GM19455 (cell line): ENCODE data around the gene TRIM61.
"Not testable (repeated sequence)": the region's sequence is repeated elsewhere in the genome, so short reads cannot be mapped to it uniquely, and the experiment has no call there.

Experiments used
- ATAC-seq: cut with Tn5 transposase; IDR thresholded peaks from one replicate; pipeline ENCODE4 v1.9.1; 2021; ENCODE audit not compliant: unreplicated experiment

Gene TRIM61

DNA sequence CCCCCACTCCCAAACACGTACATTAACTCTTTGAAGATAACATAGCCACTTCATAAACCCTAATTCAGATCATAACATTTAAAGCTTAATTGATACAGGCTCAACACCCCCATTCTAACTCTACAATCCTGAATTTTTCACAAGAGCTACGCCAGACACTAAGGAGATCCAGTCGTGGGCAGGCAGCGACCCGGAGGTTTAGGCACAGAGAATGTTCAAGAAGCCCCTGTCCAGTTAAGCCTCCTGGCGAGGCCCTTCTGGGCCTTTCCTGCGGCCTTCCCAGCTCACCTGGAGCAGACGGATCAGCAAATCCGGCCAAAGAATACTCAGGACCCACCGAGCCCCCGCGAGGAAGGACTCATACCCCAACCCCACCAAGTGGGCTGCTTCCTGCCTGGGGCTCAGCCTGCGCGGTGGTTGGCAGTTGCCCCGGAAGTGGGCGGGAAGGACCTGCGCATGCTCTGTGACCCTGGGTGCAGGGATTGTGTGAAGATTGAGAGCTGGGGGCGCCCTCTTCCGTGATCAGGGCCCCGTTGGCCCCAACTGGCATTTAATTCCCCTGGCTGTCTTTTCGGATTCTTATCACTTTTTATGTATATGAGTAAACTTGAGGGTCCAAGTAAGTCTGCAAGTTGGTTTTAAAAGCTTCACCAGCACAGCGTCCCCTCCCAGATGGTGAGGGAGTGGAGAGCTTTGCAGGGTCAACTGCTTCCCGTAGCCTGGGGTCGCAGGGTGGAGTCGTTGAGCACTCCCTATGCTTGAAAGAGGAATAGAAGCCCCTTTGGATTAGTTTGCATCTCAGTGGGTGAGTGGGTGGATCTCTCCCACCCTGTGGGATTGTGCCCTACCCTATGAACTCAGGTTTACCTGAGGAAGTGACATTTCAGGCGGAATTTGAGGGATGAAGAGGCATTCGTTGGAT, at the start of gene TRIM61:
TRIM61 (minus strand) TSS at position 415 of the 922 bp plus-strand sequence. CDS start 7,655 bp downstream, outside the sequence.
- peak; percentile 98 for ATAC-seq

DNA sequence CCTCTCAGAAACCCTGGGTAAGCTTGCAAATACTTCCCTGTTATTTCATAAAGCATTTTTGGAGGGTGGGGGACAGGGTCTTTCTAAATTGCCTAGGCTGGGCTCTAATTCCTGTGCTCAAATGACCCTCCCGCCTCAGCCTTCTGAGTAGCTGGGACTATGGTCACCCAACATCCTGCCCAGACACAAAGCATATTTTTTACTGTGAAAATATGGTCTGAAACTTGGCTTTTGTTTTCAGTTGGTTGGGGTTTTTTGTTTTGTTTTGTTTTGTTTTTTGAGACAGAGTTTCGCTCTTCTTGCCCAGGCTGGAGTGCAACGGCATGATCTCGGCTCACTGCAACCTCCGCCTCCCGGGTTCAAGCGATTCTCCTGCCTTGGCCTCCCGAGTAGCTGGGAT, 48.3 kb upstream of the TRIM61 start:
- not testable (repeated sequence) for ATAC-seq

DNA sequence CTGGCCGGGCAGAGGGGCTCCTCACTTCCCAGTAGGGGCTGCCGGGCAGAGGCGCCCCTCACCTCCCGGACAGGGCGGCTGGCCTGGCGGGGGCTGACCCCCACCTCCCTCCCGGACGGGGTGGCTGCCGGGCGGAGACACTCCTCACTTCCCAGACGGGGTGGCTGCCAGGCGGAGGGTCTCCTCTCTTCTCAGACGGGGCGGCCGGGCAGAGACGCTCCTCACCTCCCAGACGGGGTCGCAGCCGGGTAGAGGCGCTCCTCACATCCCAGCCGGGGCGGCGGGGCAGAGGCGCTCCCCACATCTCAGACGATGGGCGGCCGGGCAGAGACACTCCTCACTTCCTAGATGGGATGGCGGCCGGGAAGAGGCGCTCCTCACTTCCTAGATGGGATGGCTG, 42.5 kb upstream of the TRIM61 start:
- not testable (repeated sequence) for ATAC-seq

DNA sequence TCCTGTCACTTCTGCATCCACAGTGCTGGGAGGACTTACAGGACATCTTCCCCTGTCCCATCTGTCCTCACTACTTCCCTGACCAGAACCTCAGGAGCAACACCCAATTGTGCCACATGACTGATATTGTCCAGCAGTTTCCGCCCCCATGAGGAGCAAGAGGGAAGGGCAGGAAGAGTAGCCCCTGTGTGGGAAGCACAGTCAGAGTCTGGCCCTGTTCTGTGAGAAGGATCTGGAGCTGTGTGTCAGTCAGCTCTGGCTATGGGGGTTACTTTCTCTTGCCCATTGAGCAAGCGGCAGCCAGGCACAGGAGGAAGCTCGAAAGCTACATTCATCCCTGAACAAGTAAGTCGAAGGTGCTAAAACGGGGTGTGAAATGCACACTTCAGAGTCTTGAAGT, 39.5 kb upstream of the TRIM61 start:
- ATAC-seq = no peak

DNA sequence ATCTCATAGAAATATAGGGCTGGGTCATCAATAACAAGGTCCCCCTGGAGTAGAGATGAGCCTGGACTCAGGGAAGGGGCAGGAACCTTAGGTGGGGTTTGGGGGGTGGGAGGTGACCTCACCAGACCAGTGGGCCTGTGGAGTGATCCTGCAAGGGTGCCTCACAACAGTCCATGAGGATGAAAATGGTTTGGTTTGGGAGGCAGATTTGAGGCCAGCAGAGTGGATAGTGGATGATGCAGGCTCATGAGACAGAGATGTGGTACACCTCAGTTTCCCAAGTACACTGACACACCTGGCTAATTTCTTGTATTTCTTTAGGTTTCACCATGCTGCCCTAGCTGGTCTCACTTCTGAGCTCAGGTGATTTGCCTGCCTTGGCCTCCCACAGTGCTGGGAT, 36.2 kb upstream of the TRIM61 start:
- no peak for ATAC-seq

DNA sequence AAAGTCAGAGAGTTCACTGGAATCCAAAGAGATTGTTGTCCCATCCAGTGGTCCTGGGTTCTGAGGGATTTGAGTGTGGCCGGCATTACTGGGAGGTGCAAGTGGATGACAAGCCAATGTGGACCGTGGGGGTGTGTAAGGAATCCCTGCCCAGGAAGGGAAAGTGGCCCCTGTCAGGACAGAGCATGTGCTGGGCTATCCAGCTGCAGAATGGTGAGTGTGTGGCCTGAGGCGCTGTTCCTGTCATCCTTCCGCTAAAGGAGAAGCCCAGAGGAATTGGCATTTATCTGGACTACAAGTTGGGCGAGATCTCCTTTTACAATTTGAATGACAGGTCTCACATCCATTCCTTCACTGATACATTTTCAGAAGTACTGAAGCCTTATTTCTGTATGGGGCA, 33.9 kb upstream of the TRIM61 start:
- ATAC-seq = no peak

DNA sequence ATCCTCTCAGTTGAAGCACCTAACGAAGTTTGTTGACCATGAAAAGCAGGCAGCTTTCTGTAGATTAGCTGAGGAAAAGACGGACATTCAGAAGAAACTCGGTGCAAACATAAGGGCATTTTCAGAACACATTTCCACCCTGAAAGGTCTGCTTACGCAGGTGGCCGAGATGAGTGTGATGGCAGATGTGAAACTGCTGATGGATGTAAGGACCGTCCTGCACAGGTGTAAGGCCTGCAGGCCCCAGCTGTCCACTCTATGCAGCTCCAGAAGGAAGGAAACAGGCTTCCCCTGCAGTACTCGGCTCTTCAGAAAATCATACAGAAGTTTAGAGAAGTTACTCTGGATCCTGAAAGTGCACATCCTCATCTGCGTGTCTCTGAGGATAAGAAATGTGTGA, 33.5 kb upstream of the TRIM61 start:
- no peak for ATAC-seq

DNA sequence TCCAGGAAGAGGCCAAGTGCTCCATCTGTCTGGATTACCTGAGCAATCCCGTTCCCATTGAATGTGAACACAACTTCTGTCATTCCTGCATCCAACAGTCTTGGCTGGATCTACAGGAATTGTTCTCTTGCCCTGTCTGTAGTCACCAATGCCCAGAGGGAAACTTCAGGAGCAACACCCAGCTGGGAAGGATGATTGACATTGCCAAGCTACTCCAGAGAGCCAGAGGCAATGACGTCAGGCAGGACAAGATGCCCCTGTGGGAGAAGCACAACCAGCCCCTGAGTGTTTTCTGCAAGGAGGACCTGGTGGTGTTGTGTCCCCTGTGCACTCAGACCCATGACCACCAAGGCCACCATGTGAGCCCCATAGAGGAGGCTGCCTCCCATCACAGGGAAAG, 33.0 kb upstream of the TRIM61 start:
- no peak for ATAC-seq

DNA sequence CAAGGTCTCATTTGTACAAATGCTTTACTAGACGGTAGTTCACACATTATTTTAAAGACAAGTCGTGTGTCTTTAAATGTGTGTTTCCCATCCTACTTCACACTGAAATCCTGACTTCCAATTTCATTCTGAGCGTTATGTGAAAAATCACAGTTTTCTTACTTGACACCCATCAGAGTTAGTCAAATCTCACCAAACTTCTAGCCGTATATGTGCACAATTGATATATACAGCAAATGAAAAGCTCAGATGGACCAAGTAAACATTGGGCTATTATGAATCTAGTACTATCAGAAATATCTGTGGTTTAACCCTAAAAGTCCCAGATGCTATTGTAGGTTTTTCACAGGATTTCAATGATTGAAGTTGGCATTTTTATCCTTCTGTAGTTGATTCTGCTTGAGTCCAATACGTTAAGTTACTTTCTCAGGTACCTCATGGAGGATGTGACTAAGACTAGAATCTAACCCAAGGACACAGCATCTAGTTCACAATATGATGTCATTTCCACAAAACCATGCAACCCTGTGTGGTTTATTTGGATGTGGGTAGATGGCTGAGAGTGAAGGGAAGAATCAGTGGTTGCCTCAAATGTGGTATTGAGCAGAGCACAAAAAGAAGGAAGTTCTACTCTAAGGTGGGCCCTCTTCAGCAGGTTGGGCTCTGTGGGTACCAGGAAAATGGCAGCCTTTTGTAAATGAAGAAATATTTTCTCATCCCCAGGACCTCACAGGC, 32.2 kb upstream of the TRIM61 start:
- ATAC-seq = no peak

DNA sequence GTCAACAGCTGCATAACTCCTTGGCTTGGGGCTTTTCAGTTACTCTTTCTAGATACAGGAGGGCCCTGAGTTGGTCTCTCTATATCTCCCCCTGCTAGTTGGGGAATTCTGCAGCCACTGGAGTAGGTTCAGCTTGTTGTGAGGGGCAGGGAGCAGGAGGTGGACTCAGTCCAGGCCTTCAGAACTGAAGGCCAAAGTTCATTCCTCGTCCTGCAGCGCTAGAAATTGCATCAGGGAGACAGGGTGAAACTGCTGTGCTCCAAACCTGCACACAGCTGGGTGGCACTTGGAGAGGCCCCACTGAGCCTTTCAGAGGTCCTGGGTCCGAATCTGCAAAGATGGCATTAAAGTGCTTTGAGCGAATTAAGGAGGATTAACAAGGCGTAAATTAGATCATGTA, 29.4 kb upstream of the TRIM61 start:
- ATAC-seq = no peak

DNA sequence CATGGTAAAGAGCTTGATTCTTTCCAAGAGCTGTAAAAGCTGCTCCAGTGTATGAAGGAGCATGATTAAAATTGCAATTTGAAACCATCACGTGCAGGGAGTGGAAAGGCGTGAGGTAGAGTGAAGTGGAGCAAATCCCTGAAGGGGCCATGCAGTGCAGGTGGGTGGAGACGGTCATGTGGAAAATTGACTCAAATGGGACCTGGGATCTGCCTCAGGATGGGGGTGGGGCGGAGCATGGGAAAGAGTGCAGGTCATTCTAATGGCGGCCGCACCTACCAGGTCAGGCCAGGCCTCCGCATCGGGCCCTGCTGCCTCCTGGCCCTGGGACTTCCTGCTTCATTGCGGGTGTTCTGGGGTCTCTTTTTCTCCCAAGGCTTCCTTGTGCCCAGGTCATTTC, 29.0 kb upstream of the TRIM61 start:
- ATAC-seq = no peak

DNA sequence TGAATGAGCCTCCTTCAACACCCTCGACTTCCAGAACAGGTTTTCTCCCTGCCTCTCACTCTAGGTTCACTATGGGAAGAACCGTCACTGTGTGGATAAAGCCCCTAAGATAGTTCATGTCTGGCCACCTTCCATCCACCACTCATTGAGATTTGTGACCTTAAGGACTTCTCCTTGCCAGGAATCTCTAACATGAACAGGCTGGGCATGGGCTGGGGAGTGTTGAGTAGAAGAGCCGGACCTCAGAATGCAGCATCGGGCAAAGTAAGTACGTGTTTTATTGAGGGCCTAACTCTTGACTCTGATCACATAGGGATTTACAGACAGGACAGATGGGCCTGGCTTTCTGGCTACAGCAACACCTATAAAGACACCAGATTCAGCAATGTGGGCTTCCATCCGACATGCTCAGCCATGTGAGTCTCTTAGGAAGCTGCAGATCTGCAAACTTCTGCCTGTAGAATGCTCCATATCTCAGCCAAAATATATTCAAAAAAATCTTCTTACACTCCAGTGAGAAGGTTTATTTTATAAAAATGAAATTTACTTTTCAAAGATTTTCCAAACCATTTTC, 28.0 kb upstream of the TRIM61 start:
- ATAC-seq = no peak

DNA sequence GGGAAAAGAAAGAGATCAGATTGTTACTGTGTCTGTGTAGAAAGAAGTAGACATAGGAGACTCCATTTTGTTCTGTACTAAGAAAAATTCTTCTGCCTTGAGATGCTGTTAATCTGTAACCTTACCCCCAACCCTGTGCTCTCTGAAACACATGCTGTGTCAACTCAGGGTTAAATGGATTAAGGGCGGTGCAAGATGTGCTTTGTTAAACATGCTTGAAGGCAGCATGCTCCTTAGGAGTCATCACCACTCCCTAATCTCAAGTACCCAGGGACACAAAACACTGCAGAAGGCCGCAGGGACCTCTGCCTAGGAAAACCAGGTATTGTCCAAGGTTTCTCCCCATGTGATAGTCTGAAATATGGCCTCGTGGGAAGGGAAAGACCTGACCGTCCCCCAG, 24.5 kb upstream of the TRIM61 start:
- ATAC-seq = not testable (repeated sequence)

DNA sequence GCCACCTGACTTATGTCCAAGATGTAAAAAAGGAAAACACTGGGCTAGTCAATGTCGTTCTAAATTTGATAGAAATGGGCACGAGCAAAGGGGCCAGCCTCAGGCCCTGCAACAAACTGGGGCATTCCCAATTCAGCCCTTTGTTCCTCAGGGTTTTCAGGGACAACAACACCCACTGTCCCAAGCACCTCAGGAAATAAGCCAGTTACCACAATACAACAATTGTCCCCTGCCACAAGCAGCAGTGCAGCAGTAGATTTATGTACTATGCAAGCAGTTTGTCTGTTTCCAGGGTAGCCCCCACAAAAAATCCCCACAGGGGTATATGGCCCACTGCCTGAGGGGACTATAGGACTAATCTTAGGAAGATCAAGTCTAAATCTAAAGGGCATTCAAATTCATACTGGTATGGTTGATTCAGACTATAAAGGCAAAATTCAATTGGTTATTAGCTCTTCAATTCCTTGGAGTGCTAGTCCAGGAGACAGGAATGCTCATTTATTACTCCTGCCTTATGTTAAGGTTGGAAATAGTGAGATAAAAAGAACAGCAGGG, 21.1 kb upstream of the TRIM61 start:
- ATAC-seq = not testable (repeated sequence)

DNA sequence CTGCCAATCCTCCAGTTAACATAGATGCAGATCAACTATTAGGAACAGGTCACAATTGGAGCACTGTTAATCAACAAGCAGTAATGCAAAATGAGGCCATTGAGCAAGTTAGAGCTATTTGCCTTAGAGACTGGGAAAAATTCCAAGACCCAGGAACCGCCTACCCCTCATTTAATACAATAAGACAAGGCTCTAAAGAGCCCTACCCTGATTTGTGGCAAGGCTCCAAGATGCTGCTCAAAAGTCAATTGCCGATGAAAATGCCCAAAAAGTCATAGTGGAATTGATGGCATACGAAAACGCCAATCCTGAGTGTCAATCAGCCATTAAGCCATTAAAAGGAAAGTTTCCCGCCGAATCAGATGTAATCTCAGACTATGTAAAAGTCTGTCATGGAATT, 20.5 kb upstream of the TRIM61 start:
- no peak for ATAC-seq

DNA sequence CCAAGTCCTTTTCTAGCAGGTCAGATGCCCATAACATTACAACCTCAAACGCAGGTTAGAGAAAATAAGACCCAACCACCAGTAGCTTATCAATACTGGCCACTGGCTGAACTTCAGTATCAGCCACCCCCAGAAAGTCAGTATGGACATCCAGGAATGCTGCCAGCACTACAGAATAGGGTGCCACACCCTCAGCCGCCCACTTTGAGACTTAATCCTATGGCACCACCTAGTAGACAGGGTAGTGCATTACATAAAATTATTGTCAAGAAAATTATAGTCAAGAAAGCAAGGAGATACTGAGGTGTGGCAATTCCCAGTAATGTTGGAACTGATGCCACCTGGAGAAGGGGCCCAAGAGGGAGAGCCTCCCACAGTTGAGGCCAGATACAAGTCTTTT, 19.9 kb upstream of the TRIM61 start:
- ATAC-seq = no peak

DNA sequence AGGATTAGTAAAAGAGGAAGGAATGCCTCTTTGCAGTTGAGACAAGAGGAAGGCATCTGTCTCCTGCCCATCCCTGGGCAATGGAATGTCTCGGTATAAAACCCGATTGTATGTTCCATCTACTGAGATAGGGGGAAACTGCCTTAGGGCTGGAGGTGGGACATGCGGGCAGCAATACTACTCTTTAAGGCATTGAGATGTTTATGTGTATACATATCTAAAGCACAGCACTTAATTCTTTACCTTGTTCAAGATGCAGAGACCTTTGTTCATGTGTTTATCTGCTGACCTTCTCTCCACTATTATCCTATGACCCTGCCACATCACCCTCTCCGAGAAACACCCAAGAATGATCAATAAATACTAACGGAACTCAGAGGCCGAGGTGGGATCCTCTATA, 18.7 kb upstream of the TRIM61 start:
- not testable (repeated sequence) for ATAC-seq

DNA sequence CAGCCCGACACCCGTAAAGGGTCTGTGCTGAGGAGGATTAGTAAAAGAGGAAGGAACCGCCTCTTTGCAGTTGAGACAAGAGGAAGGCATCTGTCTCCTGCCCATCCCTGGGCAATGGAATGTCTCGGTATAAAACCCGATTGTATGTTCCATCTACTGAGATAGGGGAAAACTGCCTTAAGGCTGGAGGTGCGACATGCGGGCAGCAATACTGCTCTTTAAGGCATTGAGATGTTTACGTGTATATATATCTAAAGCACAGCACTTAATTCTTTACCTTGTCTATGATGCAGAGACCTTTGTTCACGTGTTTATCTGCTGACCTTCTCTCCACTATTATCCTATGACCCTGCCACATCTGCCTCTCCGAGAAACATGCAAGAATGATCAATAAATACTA, 13.3 kb upstream of the TRIM61 start:
- ATAC-seq = not testable (repeated sequence)

DNA sequence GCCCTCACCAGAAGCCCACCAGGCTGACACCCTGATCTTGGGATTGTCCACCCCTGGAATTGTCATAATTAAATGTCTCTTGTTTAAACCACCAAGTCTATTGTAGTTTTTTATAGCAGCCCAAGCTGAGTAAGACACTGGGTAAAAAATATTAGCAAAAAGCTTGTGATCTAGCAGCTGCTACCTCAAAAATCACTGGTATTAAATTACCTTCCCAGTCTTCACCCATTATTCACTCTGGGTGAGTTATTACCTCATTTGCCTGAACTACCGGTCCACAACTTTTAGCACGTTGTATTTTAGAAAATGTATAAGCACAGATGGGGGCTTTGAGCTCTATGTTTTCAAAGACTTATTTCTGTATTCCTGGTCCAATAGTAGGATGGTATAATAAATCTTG, 12.0 kb upstream of the TRIM61 start:
- ATAC-seq = no peak

DNA sequence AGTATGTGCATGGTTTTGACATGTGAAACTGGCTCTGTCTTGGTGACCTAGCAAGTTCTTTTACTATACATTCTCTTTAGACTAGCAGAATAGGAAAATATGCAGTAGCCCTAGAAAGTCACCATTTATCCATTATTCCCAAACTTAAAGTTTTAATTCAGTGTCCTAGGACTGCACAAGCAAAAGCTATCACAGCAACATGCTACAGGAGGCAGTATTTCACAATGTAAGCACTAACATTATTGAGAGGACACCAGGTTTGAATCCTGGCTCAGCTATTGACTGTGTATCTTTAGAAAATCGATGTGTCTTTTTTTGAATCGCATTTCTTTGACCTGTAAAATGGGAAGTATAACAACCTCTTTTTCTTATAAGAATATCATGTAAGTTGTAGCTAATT, 5.5 kb downstream of the TRIM61 start:
- ATAC-seq = not testable (repeated sequence)

DNA sequence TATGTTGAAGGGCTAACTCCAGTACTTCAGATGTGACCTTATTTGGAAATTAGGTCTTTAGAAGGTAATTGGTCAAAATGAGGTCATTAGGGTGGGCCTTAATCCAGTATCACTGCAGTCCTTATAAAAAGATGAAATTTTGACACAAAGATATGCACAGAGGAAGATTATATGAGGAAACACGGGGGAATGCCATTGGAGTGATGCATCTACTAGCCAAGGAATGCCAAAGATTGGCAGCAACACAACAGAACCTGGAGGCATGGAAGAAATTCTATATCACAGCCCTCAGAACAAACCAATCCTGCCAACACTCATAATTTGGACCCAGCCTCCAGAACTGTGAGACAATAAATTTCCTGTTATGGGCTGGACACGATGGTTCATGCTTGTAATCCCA, 17.6 kb downstream of the TRIM61 start:
- ATAC-seq = no peak
